Parathyroid adenoma (tissue), 2 donors: ENCODE results near the gene STAMBP.
"Not testable (repeated sequence)": the region's sequence is repeated elsewhere in the genome, so short reads cannot be mapped to it uniquely, and the experiment has no call there.

Source experiments
- H2AFZ ChIP-seq: fragments of 300-600 bp; sonication (generic); one replicate; pipeline ENCODE4 v1.7.0; 2017; ENCODE audit warnings: antibody characterized with exemption, mild to moderate bottlenecking
- H3K27ac ChIP-seq: fragments of 300-600 bp; sonication (generic); one replicate; pipeline ENCODE4 v1.7.0; 2017
- H3K27me3 ChIP-seq: fragments of 300-600 bp; sonication (generic); one replicate; pipeline ENCODE4 v1.7.0; 2017; ENCODE audit warnings: low read length; ENCODE audit not compliant: control insufficient read depth, insufficient read depth
- H3K36me3 ChIP-seq: fragments of 300-600 bp; sonication (generic); one replicate; pipeline ENCODE4 v1.7.0; 2017; ENCODE audit warnings: low read length; ENCODE audit not compliant: control insufficient read depth, insufficient read depth
- H3K4me1 ChIP-seq: fragments of 300-600 bp; sonication (generic); one replicate; pipeline ENCODE4 v1.7.0; 2017; ENCODE audit warnings: control low read depth
- H3K4me2 ChIP-seq: fragments of 300-600 bp; sonication (generic); one replicate; pipeline ENCODE4 v1.7.0; 2017; ENCODE audit warnings: low read length
- H3K4me3 ChIP-seq: fragments of 300-600 bp; sonication (generic); one replicate; pipeline ENCODE4 v1.7.0; 2017; ENCODE audit warnings: low read depth, low read length
- H3K79me2 ChIP-seq: fragments of 300-600 bp; sonication (generic); one replicate; pipeline ENCODE4 v1.7.0; 2017; ENCODE audit warnings: control low read depth
- H3K9ac ChIP-seq: fragments of 300-600 bp; sonication (generic); one replicate; pipeline ENCODE4 v1.7.0; 2017; ENCODE audit warnings: mild to moderate bottlenecking
- H3K9me3 ChIP-seq: fragments of 300-600 bp; sonication (generic); one replicate; pipeline ENCODE4 v1.7.0; 2017; ENCODE audit warnings: low read length; ENCODE audit not compliant: control insufficient read depth
- CTCF ChIP-seq: fragments of 300-600 bp; sonication (generic); IDR thresholded peaks from one replicate; pipeline ENCODE4 v1.7.0; 2017; ENCODE audit warnings: antibody characterized with exemption, mild to moderate bottlenecking
- donor health status: primary hyperparathyroidism.

The STAMBP gene

GRCh38 chr2:73886357-73886756, 57.6 kb downstream of the STAMBP start:
- no peak for TF ChIP-seq CTCF
- Histone ChIP-seq H3K9me3 (no peaks in the 10 kb centered on the region), H3K27ac (no peak overlapping the region), H3K79me2 (no peaks in the 10 kb centered on the region), H3K4me3 (no peak overlapping the region), H3K36me3 (no peaks in the 10 kb centered on the region), H3K27me3 (no peaks in the 10 kb centered on the region), H3K9ac (no peak overlapping the region), H3K4me2 (no peak overlapping the region), H2AFZ (no peak overlapping the region), H3K4me1 (no peaks in the 10 kb centered on the region)

- not testable (repeated sequence) for H3K9me3 ChIP-seq, H3K4me3 ChIP-seq, H3K79me2 ChIP-seq, H3K4me2 ChIP-seq, H3K27me3 ChIP-seq, H3K9ac ChIP-seq, H3K4me1 ChIP-seq, H3K27ac ChIP-seq, H2AFZ ChIP-seq, H3K36me3 ChIP-seq
Observed at GRCh38 chr2:73887596-73888353, 59.0 kb downstream of the STAMBP start.

GRCh38 chr2:73888388-73888787, 59.6 kb downstream of the STAMBP start:
- Histone ChIP-seq H3K4me1 (no peaks in the 10 kb centered on the region), H3K9me3 (no peaks in the 10 kb centered on the region), H3K27me3 (no peaks in the 10 kb centered on the region), H3K36me3 (no peaks in the 10 kb centered on the region), H3K4me2 (no peak overlapping the region), H3K27ac (no peak overlapping the region), H3K79me2 (no peaks in the 10 kb centered on the region), H3K9ac (no peak overlapping the region), H2AFZ (no peak overlapping the region), H3K4me3 (no peak overlapping the region)
- TF ChIP-seq CTCF, result no peak

GRCh38 chr2:73889206-73889605, 60.4 kb downstream of the STAMBP start:
- H3K27me3 ChIP-seq, result no peaks in the 10 kb centered on the region
- H3K79me2 ChIP-seq, result no peaks in the 10 kb centered on the region
- no peak for TF ChIP-seq CTCF
- H3K4me2 ChIP-seq, result no peak overlapping the region
- no peak overlapping the region for H3K4me3 ChIP-seq
- no peak overlapping the region for H3K9ac ChIP-seq
- H2AFZ ChIP-seq, result no peak overlapping the region
- H3K27ac ChIP-seq, result no peak overlapping the region
- no peaks in the 10 kb centered on the region for H3K9me3 ChIP-seq
- H3K36me3 ChIP-seq, result no peaks in the 10 kb centered on the region
- H3K4me1 ChIP-seq, result no peaks in the 10 kb centered on the region

GRCh38 chr2:73890301-73891092, 61.7 kb downstream of the STAMBP start:
- H3K4me3 ChIP-seq, result no peak overlapping the region
- no peak overlapping the region for H3K27ac ChIP-seq
- no peaks in the 10 kb centered on the region for H3K4me1 ChIP-seq
- no peak overlapping the region for H2AFZ ChIP-seq
- no peak for TF ChIP-seq CTCF
- no peak overlapping the region for H3K4me2 ChIP-seq
- no peaks in the 10 kb centered on the region for H3K79me2 ChIP-seq
- H3K27me3 ChIP-seq, result no peaks in the 10 kb centered on the region
- H3K9me3 ChIP-seq, result no peaks in the 10 kb centered on the region
- H3K9ac ChIP-seq, result no peak overlapping the region
- no peaks in the 10 kb centered on the region for H3K36me3 ChIP-seq
